CD4-positive, alpha-beta memory T cell (primary cell): ENCODE measurements around the gene ZDHHC8. TPM values are rescaled to one million over a fixed set of nuclear protein-coding genes. Genes with fewer than 3 reads are reported as not detected.

Experiments
- CTCF ChIA-PET: fragments of 350-600 bp; sonication (Branson Sonifier 250); formaldehyde crosslinking; loops from one replicate; lab custom pipeline; 2021; ENCODE audit warnings: inconsistent platforms; ENCODE audit not compliant: partially characterized antibody; lab: Charles Lee
- POLR2A ChIA-PET: fragments of 350-600 bp; sonication (Branson Sonifier 250); formaldehyde crosslinking; loops from one replicate; lab custom pipeline; 2021; ENCODE audit not compliant: partially characterized antibody; lab: Charles Lee
- DNase-seq, 5 donors: peaks; one replicate each; pipeline versions ENCODE4 v3.0.0 to v3.0.0-alpha.2; 2020 to 2022; ENCODE audit warnings: mixed read lengths in 1 of 5
- H3K27ac ChIP-seq: one replicate; pipeline ENCODE4 v1.7.0; 2013; ENCODE audit warnings: low read depth, low read length
- H3K27me3 ChIP-seq: 2 replicates; pipeline ENCODE4 v1.7.0; 2013; ENCODE audit warnings: mild to moderate bottlenecking, low read length, moderate library complexity; ENCODE audit not compliant: insufficient read depth
- H3K36me3 ChIP-seq: 2 replicates; pipeline ENCODE4 v1.7.0; 2013; ENCODE audit warnings: mild to moderate bottlenecking, low read length, moderate library complexity; ENCODE audit not compliant: insufficient read depth
- H3K4me1 ChIP-seq: 2 replicates; pipeline ENCODE4 v1.7.0; 2013; ENCODE audit warnings: mild to moderate bottlenecking, low read length, moderate library complexity; ENCODE audit not compliant: insufficient read depth
- H3K4me3 ChIP-seq, 2 donors: one replicate each; pipeline ENCODE4 v1.7.0; 2013; ENCODE audit warnings: low read length in 2 of 2, mild to moderate bottlenecking in 1 of 2
- H3K9me3 ChIP-seq, 2 donors: one replicate each; pipeline ENCODE4 v1.7.0; 2013; ENCODE audit warnings: low read length in 2 of 2, control low read depth in 1 of 2; ENCODE audit not compliant: control insufficient read depth in 1 of 2
- H3K27ac Mint-ChIP-seq, 7 donors: one replicate each; pipeline ENCODE4 v1.8.0; 2020 to 2021; ENCODE audit warnings: mixed read lengths in 7 of 7, mild to moderate bottlenecking in 6 of 7, inconsistent platforms in 3 of 7, moderate library complexity in 3 of 7
- H3K27me3 Mint-ChIP-seq, 2 donors: one replicate each; pipeline ENCODE4 v1.8.0; 2020 to 2021; ENCODE audit warnings: mixed read lengths in 2 of 2
- H3K36me3 Mint-ChIP-seq, 2 donors: one replicate each; pipeline ENCODE4 v1.8.0; 2020 to 2021; ENCODE audit warnings: mixed read lengths in 2 of 2, inconsistent platforms in 1 of 2, mild to moderate bottlenecking in 1 of 2
- H3K4me1 Mint-ChIP-seq, 4 donors: one replicate each; pipeline ENCODE4 v1.8.0; 2020 to 2021; ENCODE audit warnings: mixed read lengths in 4 of 4, mild to moderate bottlenecking in 1 of 4
- H3K4me3 Mint-ChIP-seq, 8 donors: one replicate each; pipeline ENCODE4 v1.8.0; 2020 to 2021; ENCODE audit warnings: mixed read lengths in 8 of 8, mild to moderate bottlenecking in 7 of 8, moderate library complexity in 6 of 8, inconsistent platforms in 3 of 8
- H3K9me3 Mint-ChIP-seq, 8 donors: one replicate each; pipeline ENCODE4 v1.8.0; 2020 to 2021; ENCODE audit warnings: mixed read lengths in 8 of 8, mild to moderate bottlenecking in 5 of 8, inconsistent platforms in 3 of 8, moderate library complexity in 1 of 8
- intact Hi-C: fragments of 100-400 bp; cut with micrococcal nuclease; formaldehyde crosslinking; loops from one replicate; pipeline ENCODE4 v1.15.1; 2023
- polyA plus RNA-seq, 2 donors: library from polyadenylated mRNA; unstranded; fragments of 300-500 nt; fragmentation: Illumina TruSeq; gene quantifications; one replicate each; pipeline ENCODE4 v1.2.3, GENCODE V29; 2021
- total RNA-seq, 2 experiments: library from RNA; stranded (reverse); gene quantifications; one replicate each; pipeline ENCODE4 v1.2.3, GENCODE V29; 2021

Gene ZDHHC8
- total and polyA plus RNA-seq, 4 experiments from 2014 or later = 1.0 to 81.7 (median 43.5) TPM

DNA sequence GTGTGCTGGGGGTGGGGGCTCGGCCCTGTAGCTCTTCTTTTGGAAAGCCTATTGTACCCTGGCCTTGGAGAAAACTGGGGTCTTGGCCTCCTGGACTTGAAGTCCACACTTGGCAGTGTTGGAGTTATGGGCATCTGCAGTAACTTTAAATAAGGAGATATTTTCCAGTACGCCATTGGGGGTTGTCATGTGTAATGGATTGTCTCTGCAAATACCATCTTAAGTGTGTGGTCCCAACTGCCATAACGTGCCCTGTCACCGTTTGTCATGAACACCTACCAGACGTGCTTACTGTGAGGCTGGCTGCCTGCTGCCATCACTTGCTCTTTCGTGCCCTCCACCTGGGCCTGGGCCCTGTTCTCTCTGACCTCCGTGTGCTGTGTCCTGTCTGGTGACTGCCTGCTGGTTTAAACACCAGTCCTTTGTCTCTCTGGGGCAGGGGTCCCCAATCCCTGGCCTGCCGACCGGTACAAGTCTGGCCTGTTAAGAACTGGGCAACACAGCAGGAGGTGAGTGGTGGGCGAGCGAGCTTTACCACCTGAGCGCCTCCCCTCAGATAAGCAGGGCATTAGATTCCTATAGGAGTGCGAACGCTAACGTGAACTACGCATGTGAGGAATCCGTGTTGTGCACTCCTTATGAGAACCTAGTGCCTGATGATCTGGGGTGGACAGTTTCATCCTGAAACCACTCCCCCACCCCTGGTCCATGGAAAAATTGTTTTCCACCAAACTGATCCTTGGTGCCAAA is 3.6 kb upstream of the ZDHHC8 start:
- no peaks in the 10 kb centered on the region for H3K27me3 Mint-ChIP-seq
- H3K9me3 Mint-ChIP-seq = peaks cover 0 to 2% (median 0%) of the 10 kb centered on the region in 8 donors
- no peak overlapping the region for H3K4me3 ChIP-seq
- peaks cover 28% of the 10 kb centered on the region for H3K36me3 ChIP-seq
- H3K27me3 ChIP-seq = no peaks in the 10 kb centered on the region
- peaks cover 0 to 24% of the 10 kb centered on the region in 2 donors for H3K36me3 Mint-ChIP-seq
- intact Hi-C loops = no loop called here
- no peaks in the 10 kb centered on the region for H3K9me3 ChIP-seq
- peaks cover 5 to 26% (median 16%) of the 10 kb centered on the region in 4 donors for H3K4me1 Mint-ChIP-seq
- peaks cover 30% of the 10 kb centered on the region for H3K4me1 ChIP-seq
- no peak overlapping the region for H3K4me3 Mint-ChIP-seq
- H3K27ac ChIP-seq = no peak overlapping the region
- no peak for DNase-seq
- ChIA-PET CTCF (interaction anchor here (1.3 to 2.9 kb wide), 5 partner anchors 8 to 158 kb away, joined by 3 to 26 read pairs (median 4); no protein-coding TSS in a partner anchor), POLR2A (interaction anchor here (1.4 kb wide), 1 partner anchor 10 kb away, joined by 6 read pairs; the partner anchor contains the start of gene TRMT2A)
- peak overlapping the region in 5 of 7 donors; percentile 52 to 81 (median 78) for H3K27ac Mint-ChIP-seq

DNA sequence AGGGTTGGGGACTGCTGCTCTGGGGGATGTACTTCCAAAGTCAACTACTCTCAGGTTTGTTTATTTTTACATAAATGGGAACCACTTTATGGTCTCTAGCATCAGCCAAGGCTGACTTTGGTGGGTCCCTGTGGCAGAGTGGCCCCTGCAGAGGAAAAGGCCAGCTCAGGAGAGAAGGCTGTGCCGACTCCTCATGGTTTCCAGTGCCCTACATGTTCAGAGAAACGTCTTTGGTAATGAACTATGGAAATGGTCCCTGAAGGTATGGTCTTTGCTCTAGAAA is 3.0 kb upstream of the ZDHHC8 start:
- H3K9me3 ChIP-seq = no peaks in the 10 kb centered on the region
- H3K4me3 ChIP-seq = no peak overlapping the region
- H3K27ac ChIP-seq = no peak overlapping the region
- H3K4me3 Mint-ChIP-seq = no peak overlapping the region
- H3K36me3 ChIP-seq = peaks cover 26% of the 10 kb centered on the region
- peaks cover 0 to 24% of the 10 kb centered on the region in 2 donors for H3K36me3 Mint-ChIP-seq
- DNase-seq = no peak
- intact Hi-C loops = no loop called here
- peaks cover 34% of the 10 kb centered on the region for H3K4me1 ChIP-seq
- no peaks in the 10 kb centered on the region for H3K27me3 Mint-ChIP-seq
- peak overlapping the region in 6 of 7 donors; percentile 73 to 85 (median 82) for H3K27ac Mint-ChIP-seq
- POLR2A ChIA-PET = no interaction called here
- peaks cover 0 to 2% (median 0%) of the 10 kb centered on the region in 8 donors for H3K9me3 Mint-ChIP-seq
- H3K27me3 ChIP-seq = no peaks in the 10 kb centered on the region
- CTCF ChIA-PET = interaction anchor here (1.3 to 2.9 kb wide), 6 partner anchors 9 to 158 kb away, joined by 3 to 26 read pairs (median 4); no protein-coding TSS in a partner anchor
- H3K4me1 Mint-ChIP-seq = peaks cover 5 to 31% (median 20%) of the 10 kb centered on the region in 4 donors

DNA sequence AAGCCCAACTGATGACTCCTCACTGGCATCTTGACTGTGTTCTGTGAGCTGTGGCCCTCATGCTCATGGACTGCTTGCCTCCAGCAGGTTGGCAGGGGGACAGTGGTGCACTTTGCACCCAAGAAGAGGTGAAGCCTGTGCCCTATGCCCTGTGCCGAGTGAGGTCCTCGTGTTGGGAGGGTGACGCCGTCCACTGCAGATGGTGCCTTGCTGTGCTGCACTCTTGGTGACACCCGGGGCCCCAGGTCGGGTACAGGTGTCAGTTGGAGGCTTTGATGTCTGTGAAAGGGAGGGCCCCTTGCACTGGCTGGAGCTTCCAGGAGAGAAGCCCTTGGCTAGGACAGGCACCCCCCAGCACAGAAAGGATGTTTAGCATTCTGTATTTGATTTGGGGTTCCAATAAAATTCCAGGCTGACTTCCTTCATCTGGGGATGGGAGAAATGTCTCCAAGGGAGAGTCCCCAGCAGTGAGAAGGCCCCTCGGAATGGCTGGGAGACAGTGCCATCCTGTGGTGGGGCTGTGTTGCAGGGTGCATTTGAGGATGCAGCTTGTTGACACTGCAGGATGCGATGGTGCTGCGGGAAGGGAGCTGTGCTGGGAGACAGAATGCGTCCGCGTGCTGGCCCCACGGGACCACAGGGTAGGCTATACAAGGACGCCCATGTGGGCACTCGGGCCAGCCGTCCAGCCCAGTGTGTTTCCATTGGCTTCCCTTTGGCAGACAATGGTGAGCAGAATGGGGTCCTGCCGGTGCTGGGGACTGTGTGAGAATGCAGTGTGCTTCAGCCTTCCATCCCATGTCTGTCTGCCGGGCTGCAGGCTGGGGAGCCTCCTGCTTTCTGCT is 2.5 kb upstream of the ZDHHC8 start:
- Histone ChIP-seq H3K4me1 (peaks cover 40% of the 10 kb centered on the region), H3K9me3 (no peaks in the 10 kb centered on the region), H3K36me3 (peaks cover 20% of the 10 kb centered on the region), H3K27me3 (no peaks in the 10 kb centered on the region), H3K4me3 (no peak overlapping the region), H3K27ac (no peak overlapping the region)
- POLR2A ChIA-PET = interaction anchor here (1.0 to 2.9 kb wide), 3 partner anchors 12 to 158 kb away, joined by 7 to 28 read pairs (median 13); partner anchors contain the start of genes RANBP1, TANGO2 and TRMT2A
- peak; percentile 48 to 70 (median 60) for DNase-seq
- CTCF ChIA-PET = interaction anchor here (0.7 to 2.9 kb wide), 9 partner anchors 9 to 176 kb away, joined by 3 to 26 read pairs (median 4); no protein-coding TSS in a partner anchor
- peak overlapping the region; percentile 73 to 88 (median 84) for H3K27ac Mint-ChIP-seq
- peaks cover 9 to 35% (median 24%) of the 10 kb centered on the region in 4 donors for H3K4me1 Mint-ChIP-seq
- peak overlapping the region in 6 of 8 donors; percentile 4 to 80 (median 68) for H3K4me3 Mint-ChIP-seq
- peaks cover 0 to 24% of the 10 kb centered on the region in 2 donors for H3K36me3 Mint-ChIP-seq
- H3K27me3 Mint-ChIP-seq = no peaks in the 10 kb centered on the region
- intact Hi-C loops = no loop called here
- H3K9me3 Mint-ChIP-seq = peaks cover 0 to 2% (median 0%) of the 10 kb centered on the region in 8 donors

DNA sequence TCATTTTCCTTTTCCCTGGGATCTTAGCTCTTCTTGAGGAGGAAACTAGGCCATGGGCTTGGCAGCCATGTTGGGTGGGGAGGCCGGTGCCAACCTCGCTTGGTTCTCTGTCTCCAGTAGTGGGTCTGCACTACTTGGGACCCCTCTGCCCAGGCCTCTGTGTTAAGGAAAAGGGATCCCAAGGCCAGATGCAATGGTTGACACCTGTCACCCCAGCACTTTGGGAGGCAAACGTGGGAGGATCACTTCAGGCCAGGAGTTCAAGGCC is 1.9 kb upstream of the ZDHHC8 start:
- peak overlapping the region in 3 of 8 donors; percentile 67 to 80 (median 75) for H3K4me3 Mint-ChIP-seq
- no peak for DNase-seq
- Histone ChIP-seq H3K4me3 (no peak overlapping the region), H3K36me3 (peaks cover 14% of the 10 kb centered on the region), H3K27ac (no peak overlapping the region), H3K27me3 (no peaks in the 10 kb centered on the region), H3K9me3 (no peaks in the 10 kb centered on the region), H3K4me1 (peaks cover 40% of the 10 kb centered on the region)
- peak overlapping the region in 6 of 7 donors; percentile 57 to 84 (median 77) for H3K27ac Mint-ChIP-seq
- peaks cover 0 to 23% of the 10 kb centered on the region in 2 donors for H3K36me3 Mint-ChIP-seq
- peaks cover 9 to 41% (median 30%) of the 10 kb centered on the region in 4 donors for H3K4me1 Mint-ChIP-seq
- intact Hi-C loops = loop anchor here (5.0 kb wide), 2 partner anchors 107 to 697 kb away; partner anchors contain the start of genes HIRA, MRPL40 and TANGO2
- H3K27me3 Mint-ChIP-seq = no peaks in the 10 kb centered on the region
- ChIA-PET CTCF (interaction anchor here (0.7 to 2.9 kb wide), 8 partner anchors 10 to 176 kb away, joined by 3 to 26 read pairs (median 4); no protein-coding TSS in a partner anchor), POLR2A (interaction anchor here (1.0 to 2.9 kb wide), 4 partner anchors 12 to 188 kb away, joined by 4 to 28 read pairs (median 10); partner anchors contain the start of genes COMT, RANBP1, TANGO2 and TRMT2A)
- H3K9me3 Mint-ChIP-seq = peaks cover 0 to 2% (median 0%) of the 10 kb centered on the region in 8 donors

DNA sequence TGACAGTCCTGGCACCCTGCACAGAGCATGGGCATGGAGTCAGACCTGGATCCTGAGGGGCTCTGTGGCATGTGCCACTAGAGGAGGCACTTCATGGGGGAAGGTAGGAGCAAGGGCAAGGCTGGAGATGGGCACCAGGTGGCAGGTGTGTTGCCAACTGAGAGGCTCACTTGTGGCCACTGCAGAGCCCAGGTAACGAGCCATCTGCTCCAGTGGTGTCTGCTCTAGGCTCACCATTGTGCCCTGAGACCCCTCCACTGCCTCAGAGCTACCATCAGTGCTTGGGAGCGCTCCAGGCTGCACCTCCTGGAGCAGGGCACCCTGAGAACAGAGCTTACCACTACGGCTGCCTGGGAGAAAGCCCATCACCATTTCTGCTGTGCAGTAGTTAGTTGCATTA is 1.3 kb upstream of the ZDHHC8 start:
- Histone ChIP-seq H3K9me3 (no peaks in the 10 kb centered on the region), H3K36me3 (peaks cover 8% of the 10 kb centered on the region), H3K27ac (peak overlapping the region; percentile 79), H3K27me3 (no peaks in the 10 kb centered on the region), H3K4me1 (peaks cover 43% of the 10 kb centered on the region), H3K4me3 (no peak overlapping the region)
- POLR2A ChIA-PET = interaction anchor here (0.6 to 2.9 kb wide), 5 partner anchors 13 to 188 kb away, joined by 3 to 28 read pairs (median 5); partner anchors contain the start of genes COMT, RANBP1, TANGO2 and TRMT2A
- CTCF ChIA-PET = interaction anchor here (1.6 to 2.9 kb wide), 3 partner anchors 159 to 177 kb away, joined by 5 to 26 read pairs (median 6); no protein-coding TSS in a partner anchor
- Mint-ChIP-seq H3K27me3 (no peaks in the 10 kb centered on the region), H3K9me3 (peaks cover 0 to 2% (median 0%) of the 10 kb centered on the region in 8 donors), H3K36me3 (peaks cover 0 to 19% of the 10 kb centered on the region in 2 donors), H3K4me1 (peaks cover 9 to 43% (median 33%) of the 10 kb centered on the region in 4 donors), H3K27ac (peak overlapping the region in 6 of 7 donors; percentile 37 to 88 (median 77)), H3K4me3 (peak overlapping the region in 7 of 8 donors; percentile 41 to 76 (median 65))
- intact Hi-C loops = loop anchor here (5.0 kb wide), 2 partner anchors 108 to 698 kb away; partner anchors contain the start of genes HIRA, MRPL40 and TANGO2
- DNase-seq = peak in 3 of 5 donors; percentile 8 to 21 (median 14)

DNA sequence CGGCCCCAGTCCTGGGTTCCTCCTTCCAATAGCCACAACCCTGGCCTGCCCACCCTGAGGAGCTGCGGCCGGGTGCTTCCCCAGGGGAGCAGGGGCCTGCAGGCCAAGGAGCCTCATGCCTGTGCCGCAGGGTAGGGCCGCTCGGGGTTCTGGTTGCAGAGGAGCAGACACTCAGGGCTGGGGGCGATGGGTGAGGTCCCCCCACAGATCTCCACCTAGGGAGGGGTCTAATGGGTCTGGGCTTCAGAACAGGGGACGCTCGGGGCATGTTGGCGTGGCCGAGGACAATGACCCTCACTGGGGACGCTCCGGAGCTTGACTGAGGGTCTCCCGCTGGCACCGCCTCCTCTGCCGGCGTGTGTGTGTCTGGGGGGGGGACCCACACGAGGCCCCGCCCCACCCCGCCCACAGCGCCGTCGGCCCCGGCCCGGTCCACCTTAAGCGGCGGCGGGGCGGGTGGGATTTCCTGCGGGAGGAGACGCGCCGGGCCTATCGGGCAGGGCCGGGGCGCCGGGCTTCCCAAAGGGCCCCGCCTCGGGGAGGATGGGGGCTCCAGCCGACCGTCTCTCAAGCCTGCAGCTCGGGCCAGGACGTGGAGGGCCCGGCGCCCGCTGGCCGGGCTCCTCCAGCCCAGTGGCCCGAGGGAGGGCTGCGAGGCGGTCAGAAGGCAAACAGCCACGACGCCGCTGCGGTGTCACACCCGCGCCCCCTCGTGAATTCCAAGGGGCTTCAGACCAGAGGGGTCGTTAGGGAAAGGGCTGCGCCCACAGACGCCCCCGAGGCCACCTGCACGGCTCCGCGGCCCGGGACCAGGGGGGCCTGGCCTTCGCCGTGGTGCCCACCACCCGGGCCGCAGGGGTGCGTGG is 640 bp upstream of the ZDHHC8 start:
- peak overlapping the region; percentile 41 to 76 (median 53) for H3K4me3 Mint-ChIP-seq
- Histone ChIP-seq H3K36me3 (peaks cover 2% of the 10 kb centered on the region), H3K4me3 (peak overlapping the region; percentile 21 to 57), H3K27ac (peak overlapping the region; percentile 79), H3K27me3 (no peaks in the 10 kb centered on the region), H3K9me3 (no peaks in the 10 kb centered on the region), H3K4me1 (peaks cover 48% of the 10 kb centered on the region)
- no peaks in the 10 kb centered on the region for H3K27me3 Mint-ChIP-seq
- intact Hi-C loops = loop anchor here (1.0 to 5.0 kb wide), 4 partner anchors 14 to 699 kb away; partner anchors contain the start of genes HIRA, MRPL40, TANGO2 and TRMT2A
- CTCF ChIA-PET = interaction anchor here (1.7 to 2.9 kb wide), 2 partner anchors 159 to 162 kb away, joined by 6 to 26 read pairs; no protein-coding TSS in a partner anchor
- H3K27ac Mint-ChIP-seq = peak overlapping the region; percentile 31 to 88 (median 73)
- POLR2A ChIA-PET = interaction anchor here (1.0 to 2.9 kb wide), 4 partner anchors 14 to 189 kb away, joined by 4 to 28 read pairs (median 9); partner anchors contain the start of genes COMT, RANBP1, TANGO2 and TRMT2A
- peaks cover 0 to 2% (median 0%) of the 10 kb centered on the region in 8 donors for H3K9me3 Mint-ChIP-seq
- DNase-seq = peak; percentile 72 to 79 (median 75)
- H3K4me1 Mint-ChIP-seq = peaks cover 9 to 48% (median 35%) of the 10 kb centered on the region in 4 donors
- peaks cover 0 to 13% of the 10 kb centered on the region in 2 donors for H3K36me3 Mint-ChIP-seq
